HG03439 (cell line): ENCODE measurements around the gene GP1BA.
A peak's percentile ranks its signal among the peaks of the same experiment; 100 is the strongest.

Experiments
- ATAC-seq: cut with Tn5 transposase; IDR thresholded peaks from one replicate; pipeline ENCODE4 v1.9.1; 2021; ENCODE audit warnings: mild to moderate bottlenecking, moderate library complexity; ENCODE audit not compliant: unreplicated experiment

The GP1BA gene

GRCh38 chr17:4937553-4937952 is 5.5 kb downstream of the GP1BA start:
- no peak for ATAC-seq

- ATAC-seq, result no peak
Measured at GRCh38 chr17:4938069-4938491, 6.0 kb downstream of the GP1BA start.

GRCh38 chr17:4938688-4939545 is 6.8 kb downstream of the GP1BA start:
- ATAC-seq, result peak; percentile 1

GRCh38 chr17:4939546-4939795 is 7.4 kb downstream of the GP1BA start:
- no peak for ATAC-seq

GRCh38 chr17:4939796-4940554 is 7.9 kb downstream of the GP1BA start, which contains the start of the genes RNF167 and SLC25A11:
RNF167 (plus strand) TSS chr17:4940268; CDS start chr17:4940910, 642 bp downstream.
SLC25A11 (minus strand) TSS chr17:4940046; CDS start chr17:4939910, 136 bp downstream.
- ATAC-seq, result peak; percentile 74

GRCh38 chr17:4940555-4941318 is 8.7 kb downstream of the GP1BA start:
- ATAC-seq, result no peak

- ATAC-seq, result no peak
Measured at GRCh38 chr17:4941319-4941610, 9.2 kb downstream of the GP1BA start.

- ATAC-seq, result no peak
Measured at GRCh38 chr17:4942760-4943508, 10.9 kb downstream of the GP1BA start.

GRCh38 chr17:4944163-4944553 is 12.1 kb downstream of the GP1BA start:
- ATAC-seq, result no peak

GRCh38 chr17:4944554-4945175 is 12.6 kb downstream of the GP1BA start:
- ATAC-seq, result no peak

GRCh38 chr17:4945176-4945943 is 13.3 kb downstream of the GP1BA start:
- peak; percentile 17 for ATAC-seq

- no peak for ATAC-seq
Measured at GRCh38 chr17:4945944-4946280, 13.8 kb downstream of the GP1BA start.

- ATAC-seq, result no peak
Measured at GRCh38 chr17:4946312-4946976, 14.4 kb downstream of the GP1BA start.

- ATAC-seq, result no peak
Measured at GRCh38 chr17:4947010-4947410, 14.9 kb downstream of the GP1BA start.

GRCh38 chr17:4947411-4948165 is 15.5 kb downstream of the GP1BA start:
- peak; percentile 4 for ATAC-seq

GRCh38 chr17:4948166-4948930 is 16.3 kb downstream of the GP1BA start, which contains the start of gene PFN1:
PFN1 (minus strand) TSS chr17:4948530; CDS start chr17:4948394, 136 bp downstream.
- ATAC-seq, result peak; percentile 16

- peak; percentile 25 for ATAC-seq
Measured at GRCh38 chr17:4948931-4949320, 16.8 kb downstream of the GP1BA start.
